DND-41 (cell line): ENCODE data around the gene TLN1.

ENCODE experiments used
- CTCF ChIP-seq: IDR thresholded peaks from 2 replicates; pipeline ENCODE4 v1.5.1; 2012; ENCODE audit warnings: borderline replicate concordance, low read length, moderate library complexity, mild to moderate bottlenecking; ENCODE audit not compliant: poor library complexity, severe bottlenecking; ENCODE audit errors: extremely low read depth
- EZH2 ChIP-seq: IDR thresholded peaks from 3 replicates; pipeline ENCODE4 v1.6.1; 2012; ENCODE audit warnings: borderline replicate concordance, low read depth, mild to moderate bottlenecking, moderate library complexity, low read length, inconsistent platforms; ENCODE audit not compliant: severe bottlenecking

GRCh38 chr9:35766997-35767396, 35.0 kb upstream of the TLN1 start:
- TF ChIP-seq CTCF (no peak), EZH2 (no peak)
